Panc1 (cell line): ENCODE data around the gene SLC4A1AP.

ENCODE experiments used
- POLR2AphosphoS5 ChIP-seq: IDR thresholded peaks from 2 replicates; pipeline ENCODE4 v1.6.1; 2012; ENCODE audit warnings: mild to moderate bottlenecking, low read depth, low read length, moderate library complexity
- TF ChIP-seq, protein P1 (sequence below): fragments of 450-650 bp; IDR thresholded peaks from 2 replicates; pipeline ENCODE4 v1.5.1; 2017; ENCODE audit warnings: mild to moderate bottlenecking
- TF ChIP-seq, protein P2 (sequence below), 2 experiments: IDR thresholded peaks; 2 replicates each; pipeline ENCODE4 v1.6.1; 2011 to 2012; ENCODE audit warnings: low read depth in 2 of 2, control low read depth in 1 of 2, low read length in 1 of 2, mild to moderate bottlenecking in 1 of 2, moderate library complexity in 1 of 2; ENCODE audit not compliant: insufficient read depth in 1 of 2

DNA sequence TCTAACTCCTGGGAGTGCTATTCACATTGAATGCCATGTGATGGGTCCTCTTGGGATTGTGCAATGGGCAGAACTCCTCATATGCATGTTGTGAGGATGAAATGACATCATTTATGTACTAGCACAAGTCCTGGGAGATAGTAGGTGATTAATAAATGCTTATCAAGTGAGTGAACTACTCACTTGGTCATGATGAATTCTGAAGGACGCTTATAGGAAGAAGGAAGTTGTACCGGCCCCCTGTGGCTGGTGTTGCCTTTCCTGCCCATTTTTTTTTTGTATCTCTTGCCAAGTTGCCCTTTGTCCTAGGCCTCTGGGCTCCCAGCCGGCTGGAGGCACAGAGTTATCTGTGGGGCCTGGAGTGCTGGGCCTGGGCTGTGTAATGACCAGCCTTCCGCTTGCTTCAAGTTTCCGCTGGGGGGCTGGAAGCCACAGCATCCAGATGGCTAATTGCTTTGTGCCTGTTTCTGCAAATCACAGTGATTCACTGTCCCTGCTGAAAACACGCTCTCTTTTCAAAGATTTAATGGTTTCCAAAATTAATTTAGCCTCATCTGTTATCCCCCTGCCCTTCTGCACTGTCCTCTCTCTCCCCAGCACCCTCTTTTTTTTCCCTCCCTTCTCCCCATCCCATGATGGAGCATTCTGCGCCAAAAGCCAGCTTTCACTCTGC, 74.1 kb downstream of the SLC4A1AP start:
- TF ChIP-seq, protein P1, sequence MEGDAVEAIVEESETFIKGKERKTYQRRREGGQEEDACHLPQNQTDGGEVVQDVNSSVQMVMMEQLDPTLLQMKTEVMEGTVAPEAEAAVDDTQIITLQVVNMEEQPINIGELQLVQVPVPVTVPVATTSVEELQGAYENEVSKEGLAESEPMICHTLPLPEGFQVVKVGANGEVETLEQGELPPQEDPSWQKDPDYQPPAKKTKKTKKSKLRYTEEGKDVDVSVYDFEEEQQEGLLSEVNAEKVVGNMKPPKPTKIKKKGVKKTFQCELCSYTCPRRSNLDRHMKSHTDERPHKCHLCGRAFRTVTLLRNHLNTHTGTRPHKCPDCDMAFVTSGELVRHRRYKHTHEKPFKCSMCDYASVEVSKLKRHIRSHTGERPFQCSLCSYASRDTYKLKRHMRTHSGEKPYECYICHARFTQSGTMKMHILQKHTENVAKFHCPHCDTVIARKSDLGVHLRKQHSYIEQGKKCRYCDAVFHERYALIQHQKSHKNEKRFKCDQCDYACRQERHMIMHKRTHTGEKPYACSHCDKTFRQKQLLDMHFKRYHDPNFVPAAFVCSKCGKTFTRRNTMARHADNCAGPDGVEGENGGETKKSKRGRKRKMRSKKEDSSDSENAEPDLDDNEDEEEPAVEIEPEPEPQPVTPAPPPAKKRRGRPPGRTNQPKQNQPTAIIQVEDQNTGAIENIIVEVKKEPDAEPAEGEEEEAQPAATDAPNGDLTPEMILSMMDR, result no peak
- TF ChIP-seq, protein P2, sequence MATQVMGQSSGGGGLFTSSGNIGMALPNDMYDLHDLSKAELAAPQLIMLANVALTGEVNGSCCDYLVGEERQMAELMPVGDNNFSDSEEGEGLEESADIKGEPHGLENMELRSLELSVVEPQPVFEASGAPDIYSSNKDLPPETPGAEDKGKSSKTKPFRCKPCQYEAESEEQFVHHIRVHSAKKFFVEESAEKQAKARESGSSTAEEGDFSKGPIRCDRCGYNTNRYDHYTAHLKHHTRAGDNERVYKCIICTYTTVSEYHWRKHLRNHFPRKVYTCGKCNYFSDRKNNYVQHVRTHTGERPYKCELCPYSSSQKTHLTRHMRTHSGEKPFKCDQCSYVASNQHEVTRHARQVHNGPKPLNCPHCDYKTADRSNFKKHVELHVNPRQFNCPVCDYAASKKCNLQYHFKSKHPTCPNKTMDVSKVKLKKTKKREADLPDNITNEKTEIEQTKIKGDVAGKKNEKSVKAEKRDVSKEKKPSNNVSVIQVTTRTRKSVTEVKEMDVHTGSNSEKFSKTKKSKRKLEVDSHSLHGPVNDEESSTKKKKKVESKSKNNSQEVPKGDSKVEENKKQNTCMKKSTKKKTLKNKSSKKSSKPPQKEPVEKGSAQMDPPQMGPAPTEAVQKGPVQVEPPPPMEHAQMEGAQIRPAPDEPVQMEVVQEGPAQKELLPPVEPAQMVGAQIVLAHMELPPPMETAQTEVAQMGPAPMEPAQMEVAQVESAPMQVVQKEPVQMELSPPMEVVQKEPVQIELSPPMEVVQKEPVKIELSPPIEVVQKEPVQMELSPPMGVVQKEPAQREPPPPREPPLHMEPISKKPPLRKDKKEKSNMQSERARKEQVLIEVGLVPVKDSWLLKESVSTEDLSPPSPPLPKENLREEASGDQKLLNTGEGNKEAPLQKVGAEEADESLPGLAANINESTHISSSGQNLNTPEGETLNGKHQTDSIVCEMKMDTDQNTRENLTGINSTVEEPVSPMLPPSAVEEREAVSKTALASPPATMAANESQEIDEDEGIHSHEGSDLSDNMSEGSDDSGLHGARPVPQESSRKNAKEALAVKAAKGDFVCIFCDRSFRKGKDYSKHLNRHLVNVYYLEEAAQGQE (IDR thresholded peaks at IDR 0.05; ENCODE audit: insufficient read depth in 1 of 2, low read depth in 2 of 2, low read length in 1 of 2), result no peak
- no peak for TF ChIP-seq POLR2AphosphoS5
